ENCODE measurements around the gene ZP1. TPM values are rescaled to one million over a fixed set of nuclear protein-coding genes. Genes with fewer than 3 reads are reported as not detected.

The ZP1 gene
- total RNA-seq, 2 experiments from 2014 or later: not detected

- POLR2A ChIA-PET: interaction anchor here (1.5 kb wide), 1 partner anchor 29 kb away, joined by 3 read pairs; no protein-coding TSS in a partner anchor
- Histone ChIP-seq H3K4me1 (ENCODE audit: insufficient read depth, low read length, poor library complexity, severe bottlenecking) (peaks cover 9% of the 10 kb centered on the region), H4K20me1 (ENCODE audit: insufficient read depth, low read length) (no peaks in the 10 kb centered on the region), H3K36me3 (ENCODE audit: insufficient read depth, low read length) (no peaks in the 10 kb centered on the region), H3K9me2 (ENCODE audit: insufficient read depth, low read length) (no peaks in the 10 kb centered on the region), H3K79me2 (ENCODE audit: insufficient read depth, low read depth, low read length) (peaks cover 1% of the 10 kb centered on the region), H3K27ac (ENCODE audit: low read depth, low read length, poor library complexity, severe bottlenecking) (no peak overlapping the region), H2AFZ (ENCODE audit: low read length) (no peak overlapping the region), H3K9me3 (ENCODE audit: low read length) (no peaks in the 10 kb centered on the region), H3K4me3 (ENCODE audit: low read depth, low read length, poor library complexity, severe bottlenecking) (no peak overlapping the region), H3K4me2 (ENCODE audit: low read length) (no peak overlapping the region)
- intact Hi-C loops (cut with micrococcal nuclease; ENCODE audit: unreplicated experiment): no loop called here
- CTCF ChIA-PET (ENCODE audit: unreplicated experiment): no interaction called here
- no TSS peak for BruUV-seq (replicated peaks)
- no peak for DNase-seq (ENCODE audit: low spot score)
- TF ChIP-seq, protein P1, sequence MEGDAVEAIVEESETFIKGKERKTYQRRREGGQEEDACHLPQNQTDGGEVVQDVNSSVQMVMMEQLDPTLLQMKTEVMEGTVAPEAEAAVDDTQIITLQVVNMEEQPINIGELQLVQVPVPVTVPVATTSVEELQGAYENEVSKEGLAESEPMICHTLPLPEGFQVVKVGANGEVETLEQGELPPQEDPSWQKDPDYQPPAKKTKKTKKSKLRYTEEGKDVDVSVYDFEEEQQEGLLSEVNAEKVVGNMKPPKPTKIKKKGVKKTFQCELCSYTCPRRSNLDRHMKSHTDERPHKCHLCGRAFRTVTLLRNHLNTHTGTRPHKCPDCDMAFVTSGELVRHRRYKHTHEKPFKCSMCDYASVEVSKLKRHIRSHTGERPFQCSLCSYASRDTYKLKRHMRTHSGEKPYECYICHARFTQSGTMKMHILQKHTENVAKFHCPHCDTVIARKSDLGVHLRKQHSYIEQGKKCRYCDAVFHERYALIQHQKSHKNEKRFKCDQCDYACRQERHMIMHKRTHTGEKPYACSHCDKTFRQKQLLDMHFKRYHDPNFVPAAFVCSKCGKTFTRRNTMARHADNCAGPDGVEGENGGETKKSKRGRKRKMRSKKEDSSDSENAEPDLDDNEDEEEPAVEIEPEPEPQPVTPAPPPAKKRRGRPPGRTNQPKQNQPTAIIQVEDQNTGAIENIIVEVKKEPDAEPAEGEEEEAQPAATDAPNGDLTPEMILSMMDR (conservative IDR thresholded peaks at IDR 0.05; ENCODE audit: low read length): no peak
- no peak for TF ChIP-seq EZH2phosphoT487 (IDR thresholded peaks at IDR 0.05; ENCODE audit: borderline replicate concordance, low read depth, low read length)
Observed at GRCh38 chr11:60836866-60837515, 30.4 kb upstream of the ZP1 start.

- peak; percentile 36 for DNase-seq (ENCODE audit: low spot score)
- no peak overlapping the region for H3K27ac ChIP-seq (ENCODE audit: low read depth, low read length, poor library complexity, severe bottlenecking)
- H3K9me2 ChIP-seq (ENCODE audit: insufficient read depth, low read length): no peaks in the 10 kb centered on the region
- H3K4me3 ChIP-seq (ENCODE audit: low read depth, low read length, poor library complexity, severe bottlenecking): no peak overlapping the region
- H4K20me1 ChIP-seq (ENCODE audit: insufficient read depth, low read length): no peaks in the 10 kb centered on the region
- CTCF ChIA-PET (ENCODE audit: unreplicated experiment): no interaction called here
- peaks cover 9% of the 10 kb centered on the region for H3K4me1 ChIP-seq (ENCODE audit: insufficient read depth, low read length, poor library complexity, severe bottlenecking)
- POLR2A ChIA-PET: interaction anchor here (1.5 kb wide), 1 partner anchor 28 kb away, joined by 3 read pairs; no protein-coding TSS in a partner anchor
- H3K4me2 ChIP-seq (ENCODE audit: low read length): no peak overlapping the region
- peaks cover 13% of the 10 kb centered on the region for H3K79me2 ChIP-seq (ENCODE audit: insufficient read depth, low read depth, low read length)
- no peak overlapping the region for H2AFZ ChIP-seq (ENCODE audit: low read length)
- no TSS peak for BruUV-seq (replicated peaks)
- no peak for TF ChIP-seq EZH2phosphoT487 (IDR thresholded peaks at IDR 0.05; ENCODE audit: borderline replicate concordance, low read depth, low read length)
- TF ChIP-seq, protein P1 (conservative IDR thresholded peaks at IDR 0.05; ENCODE audit: low read length): peak; percentile 57; the same call in 1 of the 2 replicates
- intact Hi-C loops (cut with micrococcal nuclease; ENCODE audit: unreplicated experiment): no loop called here
- no peaks in the 10 kb centered on the region for H3K9me3 ChIP-seq (ENCODE audit: low read length)
- H3K36me3 ChIP-seq (ENCODE audit: insufficient read depth, low read length): no peaks in the 10 kb centered on the region
Observed at GRCh38 chr11:60838132-60838531, 29.2 kb upstream of the ZP1 start.

Measured in OCI-LY7 (cell line).